ENCODE results near the gene SART3. TPM values are rescaled to one million over a fixed set of nuclear protein-coding genes. Genes with fewer than 3 reads are reported as not detected.

The SART3 gene
- total and polyA plus RNA-seq, 2 of the 13 experiments (the other 11 are each of a cell fraction or from before 2014, with no cell fraction given): 16.1 to 69.9 TPM

DNA sequence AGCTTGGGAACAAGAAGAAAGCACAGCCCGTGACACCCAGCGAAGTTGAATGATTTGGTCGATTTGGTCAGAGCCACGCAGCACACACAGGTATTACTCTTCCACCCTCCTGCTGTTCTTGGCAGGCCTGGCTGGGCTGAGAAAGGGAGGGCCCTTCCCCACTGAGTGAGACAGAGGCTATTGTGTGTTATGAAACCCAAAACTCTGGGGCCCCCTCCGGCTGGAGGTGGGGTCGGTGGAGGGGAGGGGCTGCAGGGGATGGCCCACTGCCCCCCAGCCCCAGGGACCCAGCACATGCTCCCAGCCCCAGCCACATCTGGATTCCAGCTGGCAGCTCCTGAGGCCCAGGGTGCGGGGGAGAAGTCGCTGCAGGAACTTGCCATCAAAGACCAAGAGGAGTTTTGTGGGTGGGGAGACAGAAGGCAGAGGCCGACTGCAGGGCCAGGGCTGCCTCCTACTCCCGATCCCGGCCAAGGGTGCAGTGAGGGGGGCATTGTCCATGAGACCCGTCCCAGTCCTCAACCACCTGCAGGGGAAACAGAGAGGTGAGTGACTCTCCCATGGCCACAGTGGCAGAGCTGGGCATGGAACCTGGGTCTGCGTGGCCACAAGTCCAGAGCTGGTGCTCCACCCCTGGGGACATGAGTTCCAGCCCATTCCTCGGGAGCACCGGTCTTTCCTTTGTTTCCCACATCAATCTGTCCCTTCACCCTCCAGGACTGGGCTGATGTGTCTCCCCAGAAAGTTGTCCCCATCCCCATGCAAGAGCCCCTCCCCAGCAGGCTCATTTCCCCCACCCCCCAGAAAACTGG lies 28.3 kb upstream of the SART3 start:
- no peak for TF ChIP-seq ZFP37 (CRISPR knock-in tag; IDR thresholded peaks at IDR 0.05; ENCODE audit: borderline replicate concordance)
- no peak for TF ChIP-seq TSC22D2 (CRISPR knock-in tag; IDR thresholded peaks at IDR 0.05; ENCODE audit: borderline replicate concordance)
- no peak for TF ChIP-seq NFIB (CRISPR knock-in tag; IDR thresholded peaks at IDR 0.05; ENCODE audit: borderline replicate concordance)
- no peak for TF ChIP-seq ZBTB4 (CRISPR knock-in tag; IDR thresholded peaks at IDR 0.05; ENCODE audit: borderline replicate concordance)
- TF ChIP-seq ZNF790 (CRISPR knock-in tag; IDR thresholded peaks at IDR 0.05; ENCODE audit: borderline replicate concordance): no peak
- no peak for TF ChIP-seq KLF12 (CRISPR knock-in tag; IDR thresholded peaks at IDR 0.05; ENCODE audit: borderline replicate concordance)
- TF ChIP-seq SP140L (CRISPR knock-in tag; IDR thresholded peaks at IDR 0.05; ENCODE audit: borderline replicate concordance): no peak
- Histone ChIP-seq H3K4me3 (replicated peaks in 1 of 3; ENCODE audit: insufficient read depth in 1 of 3, low read depth in 2 of 3, low read length in 3 of 3) (no peak overlapping the region), H3K9me3 (ENCODE audit: low read length) (no peaks in the 10 kb centered on the region), H3K9ac (ENCODE audit: insufficient read depth, low read depth, low read length) (no peak overlapping the region), H4K20me1 (ENCODE audit: insufficient read depth, low read length) (no peaks in the 10 kb centered on the region), H3K4me2 (ENCODE audit: low read depth, low read length) (no peak overlapping the region), H3K27me3 (ENCODE audit: control insufficient read depth in 1 of 2, insufficient read depth in 2 of 2, low read length in 2 of 2) (peaks cover 6 to 35% of the 10 kb centered on the region in 2 experiments), H2AFZ (ENCODE audit: low read length) (no peak overlapping the region), H3K79me2 (ENCODE audit: insufficient read depth, low read length) (no peaks in the 10 kb centered on the region), H3K27ac (ENCODE audit: extremely low read length, insufficient read depth, low read length) (no peak overlapping the region), H3K36me3 (replicated peaks in 1 of 2; ENCODE audit: control insufficient read depth in 1 of 2, insufficient read depth in 2 of 2, low read length in 2 of 2) (no peaks in the 10 kb centered on the region), H3K4me1 (ENCODE audit: insufficient read depth, low read length) (0 out of 2 replicates have a peak, but pooled peaks cover 8% of the 10 kb centered on the region)
- ATAC-seq (no peak; the same call in 2 of the 3 replicates), FAIRE-seq (no peak), DNase-seq (ENCODE audit: low spot score) (no peak)
- ChIA-PET CTCF (ENCODE audit: low intra/inter-chr PET ratio, low total read pairs) (no interaction called here), POLR2A (no interaction called here)
- no TSS peak for BruUV-seq (replicated peaks)
- in situ Hi-C loops (cut with HindIII; ENCODE audit: extremely low pct_ligation_motif_present, low pct_unique_long_range_greater_than_20kb): no loop called here
- intact Hi-C loops (cut with micrococcal nuclease; ENCODE audit: unreplicated experiment): no loop called here
- 7% methylated on average over 8 of the region's 15 CpGs for WGBS (ENCODE audit: low lambda C conversion rate)

Measured in HepG2 (cell line).